GM21423 (cell line): ENCODE results near the gene RAMP3.
"Not testable (repeated sequence)": the region's sequence is repeated elsewhere in the genome, so short reads cannot be mapped to it uniquely, and the experiment has no call there.

ENCODE experiments used
- ATAC-seq: cut with Tn5 transposase; IDR thresholded peaks from one replicate; pipeline ENCODE4 v1.9.1; 2021; ENCODE audit warnings: mild to moderate bottlenecking, moderate library complexity; ENCODE audit not compliant: unreplicated experiment

The RAMP3 gene

GRCh38 chr7:45131891-45132290, 25.7 kb upstream of the RAMP3 start:
- no peak for ATAC-seq

DNA sequence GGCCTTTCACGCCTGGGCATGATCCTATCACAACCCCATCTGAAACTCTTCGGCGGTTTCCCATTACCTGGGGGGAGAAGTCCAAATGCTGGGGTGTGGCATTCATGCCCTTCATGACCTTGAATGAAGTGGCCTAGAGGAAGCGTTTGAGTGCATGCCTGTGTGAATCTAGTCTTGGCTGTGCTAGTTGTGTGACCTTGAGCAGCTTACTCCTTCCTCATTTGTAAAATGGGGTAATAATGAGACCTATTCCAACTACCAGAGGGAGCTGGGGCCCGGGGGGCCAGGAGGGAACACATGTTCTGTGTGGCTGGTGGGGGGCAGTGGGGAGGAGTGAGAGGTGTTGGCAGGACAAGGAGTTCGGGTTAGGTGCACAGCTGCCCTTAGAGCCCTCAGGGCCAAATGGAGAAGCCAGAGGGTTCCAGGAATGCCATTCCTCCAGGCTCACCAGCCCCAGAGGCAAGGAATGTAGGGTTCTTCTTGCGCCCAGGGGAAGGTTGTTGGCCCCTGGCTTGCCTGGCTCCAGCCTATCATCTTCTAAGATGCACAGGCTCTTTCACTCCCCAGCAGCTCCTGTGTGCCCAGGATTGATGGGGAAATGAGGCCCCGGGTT, 24.8 kb upstream of the RAMP3 start:
- no peak for ATAC-seq

DNA sequence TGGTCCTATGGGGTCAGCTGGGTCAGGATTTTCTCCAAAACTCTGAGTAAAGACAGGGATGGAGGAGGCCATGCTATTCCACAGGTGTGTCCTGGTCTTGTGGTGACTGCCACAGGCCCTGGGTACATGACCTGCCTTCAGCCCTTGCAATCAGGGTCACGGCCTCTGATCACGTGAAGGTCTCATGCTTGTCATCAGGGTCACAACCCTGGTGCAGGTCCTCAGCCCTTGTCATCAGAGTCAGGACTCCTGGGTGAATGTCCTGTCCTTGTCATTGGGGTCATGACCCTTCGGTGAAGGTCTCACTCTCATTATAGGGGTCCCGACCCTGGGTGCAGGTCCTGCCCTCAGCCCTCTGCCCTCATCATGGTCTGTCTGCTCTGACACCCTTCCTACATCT, 24.2 kb upstream of the RAMP3 start:
- ATAC-seq, result no peak

DNA sequence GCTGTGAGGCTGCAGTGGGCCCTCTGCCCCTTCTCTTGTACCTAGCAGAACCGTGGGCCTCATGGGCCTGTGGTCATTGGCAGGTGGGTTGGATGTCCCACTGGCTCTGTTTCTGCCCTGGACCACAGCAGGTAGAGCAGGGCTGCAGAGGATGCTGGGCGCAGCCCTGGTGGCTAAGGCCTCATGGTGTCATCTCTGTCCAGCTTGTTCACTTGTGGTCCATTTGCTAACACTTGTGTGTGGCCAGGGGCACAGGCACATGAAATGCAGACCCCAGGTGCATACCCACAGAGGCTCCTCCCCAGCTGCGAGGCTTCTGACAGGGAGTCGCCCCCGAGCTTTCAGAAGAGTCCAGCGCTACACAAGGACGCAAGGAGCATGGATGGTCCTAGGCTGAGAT, 23.7 kb upstream of the RAMP3 start:
- ATAC-seq, result no peak

DNA sequence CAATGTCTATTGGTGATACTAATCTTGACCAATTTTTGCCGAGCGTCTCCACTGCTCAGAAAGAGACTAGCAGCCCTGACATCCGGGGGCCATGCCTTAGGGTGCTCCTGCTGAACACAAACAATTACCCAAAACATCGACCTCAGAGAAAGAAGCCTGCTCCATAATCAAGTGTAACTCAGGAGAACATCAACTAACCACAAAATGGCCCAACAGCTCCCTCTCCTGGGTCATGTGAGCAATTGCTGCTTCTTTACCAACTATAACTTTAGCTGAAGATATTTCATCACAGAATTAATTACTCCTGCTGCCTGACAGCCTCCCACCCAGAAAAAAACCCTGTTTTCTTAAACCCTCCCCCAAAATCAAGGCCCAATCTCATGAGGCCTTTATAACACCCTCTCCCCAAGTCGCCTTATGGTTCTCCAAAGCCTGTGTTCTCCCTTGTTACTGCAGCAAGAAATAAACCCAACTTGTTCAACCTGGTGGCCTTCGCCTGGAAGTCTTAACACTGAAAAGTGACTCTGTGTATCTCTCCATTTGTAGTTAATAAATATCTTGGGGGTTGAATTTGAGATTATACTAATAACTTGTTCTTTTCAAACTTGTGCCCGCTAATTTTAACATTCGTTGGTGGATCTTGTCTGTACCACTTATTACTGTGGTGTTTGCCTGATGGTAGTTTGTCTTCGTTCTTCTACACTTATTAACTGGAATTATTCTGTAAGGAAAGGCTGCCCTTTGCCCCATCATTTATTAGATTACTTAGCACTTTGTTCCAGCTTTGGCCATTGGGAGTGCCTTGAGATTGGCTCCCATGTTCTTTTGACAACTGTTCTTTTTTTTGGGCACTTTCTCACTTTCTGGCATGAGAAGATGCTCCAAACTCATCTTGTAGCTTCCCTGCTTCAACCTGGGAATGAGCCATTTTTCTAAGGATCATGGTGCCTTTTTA, 21.2 kb upstream of the RAMP3 start:
- ATAC-seq, result peak; percentile 55

DNA sequence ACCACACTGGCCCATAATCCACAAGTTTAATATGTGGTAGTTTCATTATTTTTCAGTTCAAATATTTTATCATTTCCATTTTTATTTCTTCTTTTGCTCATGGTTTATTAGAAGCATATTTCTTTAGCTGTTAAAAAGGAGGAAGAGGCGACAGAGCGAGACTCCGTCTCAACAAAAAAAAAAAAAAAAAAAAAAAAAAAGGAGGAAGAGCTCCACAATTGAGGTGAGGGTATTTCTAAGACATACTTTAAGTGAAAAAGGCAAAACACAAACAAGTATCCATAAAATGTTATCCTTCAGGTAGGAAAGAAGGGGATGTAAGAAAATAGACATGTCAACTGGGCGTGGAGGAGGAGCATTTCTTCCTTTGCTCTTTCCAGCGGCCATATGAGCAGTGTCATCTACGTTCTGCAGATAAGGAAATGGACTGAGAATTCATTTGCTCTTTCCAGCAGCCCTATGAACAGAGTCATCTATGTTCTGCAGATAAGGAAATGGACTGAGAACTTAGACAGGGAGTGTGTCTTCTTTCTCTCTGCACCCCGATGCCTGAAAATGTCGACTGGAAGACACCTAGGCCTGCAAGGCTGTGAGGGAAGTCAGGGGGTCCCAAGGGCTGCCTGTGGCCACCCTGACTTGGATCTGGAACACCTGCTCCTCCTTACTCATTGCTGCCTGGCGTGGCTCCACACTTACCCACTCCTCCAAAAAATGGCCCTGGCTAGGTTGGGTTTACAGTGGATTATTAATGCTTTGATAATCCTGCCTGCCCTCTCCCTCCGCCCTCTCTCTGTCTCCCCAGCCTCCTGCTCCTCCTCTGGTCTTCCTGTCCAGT, 18.9 kb upstream of the RAMP3 start:
- ATAC-seq, result no peak

GRCh38 chr7:45140827-45141226, 16.8 kb upstream of the RAMP3 start:
- no peak for ATAC-seq

GRCh38 chr7:45143616-45144015, 14.0 kb upstream of the RAMP3 start:
- ATAC-seq, result no peak

DNA sequence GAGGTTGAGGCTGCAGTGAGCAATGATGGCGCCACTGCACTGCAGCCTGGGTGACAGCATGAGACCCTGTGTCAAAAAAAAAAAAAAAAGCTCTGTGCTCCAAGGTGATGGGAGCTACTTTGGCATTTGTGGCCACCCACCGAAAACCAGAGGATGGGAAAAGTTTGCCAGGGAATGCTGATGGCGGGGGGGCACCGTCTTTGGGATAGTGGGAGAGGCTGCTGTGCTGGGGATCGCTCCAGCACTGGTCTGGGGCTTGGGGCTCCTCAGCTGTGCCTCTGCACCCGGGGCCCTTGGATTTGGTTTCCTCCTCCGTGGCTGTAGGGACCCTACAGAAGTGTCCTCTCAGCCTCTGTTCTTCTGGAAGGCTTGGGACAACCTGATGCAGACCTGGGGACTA, 11.7 kb upstream of the RAMP3 start:
- ATAC-seq, result no peak

- no peak for ATAC-seq
Observed at GRCh38 chr7:45146531-45147379, 10.8 kb upstream of the RAMP3 start.

DNA sequence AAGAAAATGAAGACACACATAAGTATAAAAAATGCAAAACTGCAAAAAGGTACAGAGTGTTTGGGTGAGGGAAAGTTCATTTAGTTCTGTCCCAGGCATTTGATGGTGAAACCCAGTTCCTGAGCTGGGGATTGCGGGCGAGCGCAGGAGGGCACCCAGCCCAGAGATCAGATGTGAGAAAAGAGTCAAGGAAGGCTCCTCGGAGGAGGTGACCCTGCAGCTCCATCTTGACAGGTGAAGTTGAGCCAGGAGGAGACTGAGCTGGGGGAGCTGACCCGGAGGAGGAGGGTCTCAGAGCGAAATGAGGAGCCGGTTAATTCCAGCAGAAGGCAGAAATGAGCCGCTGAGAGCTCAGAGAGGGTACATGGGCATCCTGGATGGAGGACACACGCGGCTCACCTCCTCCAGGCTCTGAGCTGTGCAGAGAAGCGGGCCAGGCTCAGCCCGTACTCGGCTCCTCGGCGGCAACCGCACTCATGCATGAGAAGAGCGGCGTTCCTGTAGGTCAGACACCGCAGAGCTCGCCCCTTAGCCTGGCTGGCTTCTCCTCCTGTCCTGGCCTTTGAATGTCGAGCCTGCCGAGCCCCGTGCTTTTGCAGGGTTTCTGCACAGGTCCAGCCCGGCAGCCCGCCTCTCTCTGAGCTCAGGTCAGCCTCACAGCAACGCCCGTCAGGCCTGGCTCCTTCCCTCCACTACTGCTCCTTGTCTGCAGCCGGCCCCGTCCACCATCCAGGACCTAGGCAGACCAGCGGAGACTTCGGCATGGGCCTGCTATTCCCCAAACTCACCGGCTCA, 9.5 kb upstream of the RAMP3 start:
- no peak for ATAC-seq

DNA sequence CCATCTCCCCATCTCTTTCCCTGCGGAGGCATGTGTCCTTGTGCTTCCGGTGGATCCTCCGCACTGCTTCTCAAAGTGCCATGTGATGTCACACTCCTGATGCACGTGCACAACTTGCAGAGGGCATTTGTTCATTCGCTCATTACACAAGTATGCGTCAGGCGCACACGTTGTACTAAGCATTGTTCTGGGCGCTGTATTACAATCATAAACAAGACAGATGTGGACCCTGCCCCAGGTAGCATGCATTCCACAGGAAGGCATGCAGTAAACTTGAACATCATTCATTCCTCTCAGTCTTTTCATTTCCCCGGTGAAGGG, 9.0 kb upstream of the RAMP3 start:
- ATAC-seq, result no peak

GRCh38 chr7:45149606-45150005, 8.0 kb upstream of the RAMP3 start:
- no peak for ATAC-seq

- no peak for ATAC-seq
Observed at GRCh38 chr7:45150199-45150598, 7.4 kb upstream of the RAMP3 start.

GRCh38 chr7:45151131-45151684, 6.4 kb upstream of the RAMP3 start:
- no peak for ATAC-seq

- ATAC-seq, result no peak
Observed at GRCh38 chr7:45151967-45152366, 5.6 kb upstream of the RAMP3 start.

GRCh38 chr7:45153233-45153632, 4.4 kb upstream of the RAMP3 start:
- no peak for ATAC-seq

- ATAC-seq, result not testable (repeated sequence)
Observed at GRCh38 chr7:45153861-45154260, 3.7 kb upstream of the RAMP3 start.

GRCh38 chr7:45155357-45155900, 2.2 kb upstream of the RAMP3 start:
- no peak for ATAC-seq
